NCI-H2171 treated with DMSO at 0.1 percent for 48 hours (cell line): ENCODE measurements around the gene ARHGAP45.
"Not testable (repeated sequence)": the region's sequence is repeated elsewhere in the genome, so short reads cannot be mapped to it uniquely, and the experiment has no call there.

Source experiments
- DNase-seq: peaks from one replicate; lab custom pipeline; 2025; lab: John Stamatoyannopoulos, UW

ARHGAP45 gene

DNA sequence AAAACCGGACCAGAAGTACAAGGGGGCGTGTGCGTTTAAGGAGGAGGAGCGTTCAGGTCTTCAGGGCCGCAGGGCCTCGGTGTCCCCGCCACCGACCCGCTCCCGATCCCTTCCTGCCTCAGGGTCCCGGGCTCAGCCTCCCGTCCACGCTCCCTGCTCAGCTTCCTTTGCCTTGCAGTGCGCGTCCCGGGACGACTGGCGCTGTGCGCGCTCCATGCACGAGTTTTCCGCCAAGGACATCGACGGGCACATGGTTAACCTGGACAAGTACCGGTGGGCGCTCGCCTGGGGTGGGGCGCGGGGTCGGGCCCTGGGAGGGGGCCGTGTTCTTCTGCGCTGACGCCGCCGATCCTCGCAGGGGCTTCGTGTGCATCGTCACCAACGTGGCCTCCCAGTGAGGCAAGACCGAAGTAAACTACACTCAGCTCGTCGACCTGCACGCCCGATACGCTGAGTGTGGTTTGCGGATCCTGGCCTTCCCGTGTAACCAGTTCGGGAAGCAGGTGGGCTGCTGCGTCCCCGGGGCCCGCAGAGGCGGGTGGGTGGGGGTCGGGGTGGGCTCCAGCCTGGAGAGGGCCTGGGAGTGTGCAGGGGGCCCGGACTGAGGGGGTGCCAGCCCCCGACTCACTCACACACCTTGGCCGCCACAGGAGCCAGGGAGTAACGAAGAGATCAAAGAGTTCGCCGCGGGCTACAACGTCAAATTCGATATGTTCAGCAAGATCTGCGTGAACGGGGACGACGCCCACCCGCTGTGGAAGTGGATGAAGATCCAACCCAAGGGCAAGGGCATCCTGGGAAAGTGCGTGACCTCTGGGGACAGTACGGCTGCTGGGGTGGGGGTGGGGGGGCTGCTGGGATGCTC lies 38.3 kb downstream of the ARHGAP45 start:
- peak; percentile 16 for DNase-seq

- no peak for DNase-seq
Observed at GRCh38 chr19:1105873-1106840, 39.2 kb downstream of the ARHGAP45 start.

DNA sequence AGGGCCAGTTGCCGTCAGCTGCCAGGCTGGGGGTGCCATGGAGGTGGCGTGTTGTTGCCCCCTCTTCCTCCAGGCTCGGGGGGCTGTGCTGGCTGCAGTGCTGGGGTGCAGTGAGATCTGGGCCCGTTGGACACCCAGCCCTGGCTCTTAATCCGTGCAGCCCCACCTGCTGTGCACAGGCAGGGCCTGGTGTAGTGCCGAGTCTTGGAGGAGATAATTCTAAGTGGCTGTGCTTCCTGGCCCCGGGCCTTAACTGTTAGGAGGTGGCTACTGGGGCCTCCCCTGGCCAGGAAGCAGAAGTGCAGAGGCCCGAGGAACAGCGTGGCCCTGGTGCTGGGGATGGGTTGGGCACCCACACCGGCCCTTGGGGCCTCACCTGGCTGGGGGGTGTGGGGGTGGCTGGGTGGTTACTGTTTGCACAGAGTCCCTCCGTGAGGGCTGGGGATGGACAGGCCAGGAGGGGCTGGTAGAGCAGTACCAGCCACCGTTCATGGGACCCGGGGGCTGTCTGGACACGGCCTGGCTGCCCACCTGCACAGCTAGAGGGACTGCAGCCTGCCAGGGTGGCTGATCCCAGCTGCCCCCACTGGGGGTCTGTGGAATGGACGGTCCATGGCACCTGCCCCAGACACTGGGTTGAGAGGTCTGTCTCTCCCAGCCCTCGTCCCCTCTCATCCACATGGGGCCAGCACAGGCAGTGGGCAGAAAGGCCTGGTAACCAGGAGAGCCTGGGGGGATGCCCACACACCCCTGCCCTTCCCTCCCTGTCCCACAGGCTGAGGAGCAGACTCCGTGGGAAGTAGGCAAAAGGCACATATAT lies 40.1 kb downstream of the ARHGAP45 start:
- no peak for DNase-seq

DNA sequence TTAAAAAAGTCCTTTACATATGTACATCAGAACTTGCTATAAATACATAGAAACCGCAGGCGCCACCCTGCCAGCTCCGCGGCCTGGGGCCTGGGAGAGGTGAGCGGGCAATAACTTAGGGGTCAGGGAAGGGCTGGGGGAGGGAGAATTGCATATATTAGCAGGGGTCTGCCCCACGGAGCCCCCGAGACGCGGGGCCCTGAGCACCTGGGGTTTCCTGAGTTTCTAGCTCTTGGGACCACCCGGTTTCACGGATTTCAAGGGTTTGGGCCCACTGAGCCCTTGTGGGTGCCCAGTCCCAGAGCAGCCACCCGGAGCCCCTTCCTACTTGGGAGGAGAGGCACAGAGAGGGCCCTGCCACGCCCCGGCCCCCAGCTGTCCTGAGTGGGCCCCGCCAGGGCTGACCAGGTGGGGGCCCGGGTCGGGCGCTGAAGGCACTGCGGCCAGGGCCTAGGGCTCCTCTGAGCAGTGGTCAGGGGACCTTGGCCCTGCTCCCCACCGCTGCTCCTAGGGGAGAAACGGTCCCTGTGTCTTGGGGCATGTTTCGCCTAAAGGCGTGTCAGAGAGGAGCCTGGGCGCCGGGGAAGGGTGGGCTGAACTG lies 40.8 kb downstream of the ARHGAP45 start:
- DNase-seq: no peak

- no peak for DNase-seq
Observed at GRCh38 chr19:1108291-1109031, 41.5 kb downstream of the ARHGAP45 start.

DNA sequence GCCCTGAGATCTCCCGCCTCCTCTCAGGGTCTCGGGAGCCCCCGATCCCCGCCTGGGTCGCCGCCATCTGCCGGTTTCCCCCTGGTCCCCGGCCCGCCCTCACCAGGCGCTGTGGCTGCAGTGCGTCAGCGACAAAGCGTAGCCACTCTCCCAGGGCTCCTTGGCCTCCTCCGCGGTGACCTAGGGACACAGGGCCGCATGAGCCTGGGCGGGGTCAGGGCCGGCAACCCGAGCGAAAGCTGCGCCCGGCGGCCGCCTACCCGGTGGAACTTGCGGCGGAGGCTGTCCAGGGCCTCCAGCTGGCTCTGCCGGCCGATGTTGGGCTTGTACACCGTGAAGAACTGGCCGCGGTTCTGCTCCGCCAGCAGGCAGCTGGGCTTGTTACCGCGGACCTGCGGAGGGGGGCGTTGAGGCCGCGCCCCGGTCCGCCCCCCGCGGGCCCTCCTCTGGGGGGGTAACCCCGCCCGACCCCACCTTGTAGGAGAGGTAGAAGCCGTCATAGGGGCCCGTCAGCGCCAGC lies 42.1 kb downstream of the ARHGAP45 start:
- no peak for DNase-seq

- no peak for DNase-seq
Observed at GRCh38 chr19:1109697-1110671, 43.0 kb downstream of the ARHGAP45 start.

DNA sequence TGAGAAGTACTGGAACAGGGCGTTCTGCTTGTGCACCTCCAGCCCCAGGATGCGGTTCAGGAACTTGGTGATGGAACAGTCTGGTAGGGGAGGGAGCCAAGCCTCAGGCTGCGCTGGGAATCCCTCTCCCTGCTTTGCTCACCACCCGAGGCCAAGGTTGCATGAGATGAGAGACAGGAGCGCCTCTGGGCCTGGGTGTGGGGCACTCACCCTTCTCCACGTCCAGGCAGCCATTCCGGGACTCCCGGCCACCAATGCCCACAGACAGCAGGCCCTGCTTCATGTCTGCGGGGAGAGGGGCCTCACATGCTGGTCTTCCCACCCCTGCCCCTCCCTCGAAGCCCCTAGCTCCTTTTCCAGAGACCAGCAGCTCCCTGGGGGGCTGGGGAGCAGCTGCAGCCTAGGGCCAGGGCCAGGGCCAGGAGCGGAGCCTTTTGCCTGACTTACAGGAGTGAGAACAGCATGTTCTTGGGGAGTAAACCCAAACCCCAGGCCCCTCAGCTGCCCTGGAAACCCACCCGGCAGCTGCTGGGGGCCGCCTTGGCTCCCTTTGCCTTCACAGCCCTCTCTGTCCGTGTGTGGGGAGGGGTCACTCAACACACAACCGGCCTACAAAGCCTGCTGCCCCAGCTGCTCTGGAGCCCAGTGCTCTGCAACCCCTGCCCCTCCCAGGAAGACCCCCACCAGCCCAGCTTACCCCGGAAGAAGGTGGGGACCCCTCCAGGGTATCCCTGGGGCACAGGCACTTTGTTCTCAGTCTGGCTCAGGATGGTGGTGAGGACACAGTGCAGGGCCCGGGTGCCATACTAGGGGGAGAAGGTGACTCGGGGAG lies 44.1 kb downstream of the ARHGAP45 start:
- no peak for DNase-seq

GRCh38 chr19:1111641-1112267 lies 44.8 kb downstream of the ARHGAP45 start:
- DNase-seq: no peak

- DNase-seq: no peak
Observed at GRCh38 chr19:1112268-1113029, 45.5 kb downstream of the ARHGAP45 start.

DNA sequence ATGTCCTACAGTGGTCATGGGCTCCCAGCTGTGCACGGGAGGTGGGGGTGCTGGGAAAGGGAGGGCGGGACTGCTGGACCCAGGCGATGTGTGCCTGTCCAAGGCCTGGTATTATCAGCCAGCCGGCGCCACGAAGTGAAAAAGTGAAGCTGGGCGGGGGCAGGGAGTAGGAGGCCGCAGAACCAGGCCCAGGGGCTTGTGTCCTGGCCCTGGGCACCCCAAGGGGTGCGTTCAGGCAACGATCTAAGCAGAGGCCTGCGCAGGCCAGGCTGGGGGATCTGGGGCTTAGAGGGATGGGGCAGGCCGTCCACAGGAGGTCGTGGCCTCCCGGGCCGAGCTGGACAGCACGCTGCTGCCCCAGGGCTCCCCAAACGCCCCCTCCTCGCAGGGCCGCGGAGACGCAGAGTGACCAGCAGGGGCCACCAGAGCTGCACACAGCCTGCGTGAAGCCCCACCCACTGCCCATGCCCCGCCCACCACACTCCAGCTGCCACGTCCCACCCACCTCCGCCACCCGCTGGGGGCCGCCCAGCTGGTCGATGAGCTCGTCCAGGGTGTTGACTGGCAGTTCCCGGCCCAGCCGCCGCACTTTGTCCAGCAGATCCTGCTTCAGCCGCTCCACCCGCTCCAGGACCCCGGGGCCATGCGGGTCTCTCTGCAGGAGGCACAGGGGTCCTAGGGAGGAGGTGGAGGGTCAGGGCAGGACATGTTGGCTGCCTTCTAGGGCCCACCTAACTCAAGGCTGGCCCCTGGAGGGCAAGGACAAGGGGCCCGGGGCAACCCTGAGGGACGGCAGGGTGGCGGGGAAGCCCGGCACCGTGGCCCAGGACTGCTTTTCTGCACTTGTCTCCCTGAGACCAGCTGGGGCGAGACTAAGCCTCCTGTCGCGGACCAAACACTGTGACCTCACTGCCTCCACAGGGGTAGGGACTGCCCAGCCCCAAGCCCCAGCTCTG lies 46.3 kb downstream of the ARHGAP45 start:
- peak; percentile 75 for DNase-seq

DNA sequence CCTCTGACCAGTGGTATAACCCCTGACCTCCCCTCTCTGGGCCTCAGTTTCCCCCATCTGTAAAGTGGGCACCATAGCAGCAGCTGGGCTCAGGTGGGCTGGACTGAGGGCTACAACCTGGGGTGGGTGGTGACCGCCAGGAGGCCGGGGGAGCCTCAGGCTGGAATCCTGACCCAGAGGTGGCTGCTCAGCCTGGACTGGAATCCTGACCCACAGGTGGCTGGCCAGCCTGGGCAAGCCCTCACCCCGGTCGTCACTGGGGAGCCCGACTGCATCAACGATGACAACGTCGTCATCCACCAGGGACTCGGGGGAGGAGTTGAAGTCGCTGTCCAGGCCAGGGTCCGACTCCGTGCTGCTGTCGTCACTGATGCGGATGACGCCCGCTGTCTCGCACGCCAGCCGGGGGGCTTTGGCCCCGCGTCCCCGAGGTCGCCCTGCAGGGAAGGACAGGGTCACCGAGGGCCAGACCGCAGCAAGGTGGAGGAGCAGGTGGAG lies 47.1 kb downstream of the ARHGAP45 start:
- DNase-seq: no peak

DNA sequence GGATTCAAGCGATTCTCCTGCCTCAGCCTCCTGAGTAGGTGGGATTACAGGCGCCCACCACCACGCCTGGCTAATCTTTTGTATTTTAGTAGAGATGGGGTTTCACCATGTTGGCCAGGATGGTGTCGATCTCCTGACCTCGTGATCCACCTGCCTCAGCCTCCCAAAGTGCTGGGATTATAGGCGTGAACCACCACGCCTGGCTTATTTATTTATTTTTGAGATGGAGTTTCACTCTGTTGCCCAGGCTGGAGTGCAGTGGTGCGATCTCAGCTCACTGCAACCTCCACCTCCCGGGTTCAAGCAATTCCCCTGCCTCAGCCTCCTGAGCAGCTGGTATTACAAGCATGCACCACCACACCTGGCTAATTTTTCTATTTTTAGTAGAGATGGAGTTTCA lies 47.8 kb downstream of the ARHGAP45 start:
- not testable (repeated sequence) for DNase-seq

DNA sequence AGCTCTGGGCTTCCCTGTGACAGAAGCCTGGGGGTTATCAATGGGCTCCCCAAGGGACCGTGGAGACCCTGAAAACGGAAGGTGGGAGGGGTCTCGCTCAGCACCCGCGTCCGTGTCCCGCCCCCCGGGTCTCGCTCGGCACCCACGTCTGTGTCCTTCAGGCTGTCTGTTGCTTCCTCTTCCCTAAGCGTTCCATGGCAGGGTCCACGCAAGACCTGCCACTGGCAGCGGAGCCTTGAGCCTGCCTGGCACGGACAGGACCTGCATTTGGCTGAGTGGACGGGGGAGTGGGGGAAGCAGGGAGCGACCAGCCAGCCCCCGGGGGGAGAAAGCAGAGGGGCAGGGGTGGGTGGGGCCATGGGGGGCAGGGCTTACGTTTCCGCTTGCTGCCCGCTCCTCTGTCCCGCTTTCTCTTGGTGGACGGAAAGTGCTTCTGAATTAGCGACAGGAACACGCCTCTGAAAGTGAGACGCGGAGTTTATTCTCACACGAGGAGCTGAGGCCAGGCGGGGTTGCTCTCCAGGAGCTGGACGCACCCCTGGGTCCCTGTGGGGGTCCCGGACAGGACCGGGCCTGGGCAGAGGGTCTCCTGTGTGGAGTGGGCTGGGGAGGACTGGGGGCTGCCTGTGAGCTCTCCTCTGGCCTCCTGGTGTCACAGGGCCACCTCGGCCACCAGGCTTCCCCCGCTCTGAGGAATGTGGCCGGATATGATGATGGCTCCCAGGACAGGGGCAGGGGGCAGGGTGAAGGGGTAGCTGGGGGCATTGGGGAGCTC lies 48.9 kb downstream of the ARHGAP45 start:
- DNase-seq: no peak
